DOHH2 (cell line): ENCODE data around the gene MAP2K5.

ENCODE experiments used
- CTCF ChIP-seq: fragments of 200-600 bp; sonication (generic); IDR thresholded peaks from one replicate; pipeline ENCODE4 v1.5.1; 2014; ENCODE audit warnings: antibody characterized with exemption, mild to moderate bottlenecking, low read depth, low read length; ENCODE audit not compliant: poor library complexity, severe bottlenecking
- EZH2phosphoT487 ChIP-seq: fragments of 200-600 bp; sonication (generic); IDR thresholded peaks from 2 replicates; pipeline ENCODE4 v1.6.1; 2017; ENCODE audit warnings: borderline replicate concordance, mild to moderate bottlenecking, antibody characterized with exemption, low read length, moderate library complexity, mixed read lengths

- no peak for TF ChIP-seq CTCF
- peak; percentile 87 for TF ChIP-seq EZH2phosphoT487
Measured at GRCh38 chr15:67835297-67836133, 293.0 kb downstream of the MAP2K5 start.
